Measurements from ENCODE around the gene LIPF.

The LIPF gene

GRCh38 chr10:88693392-88694020 is 29.3 kb downstream of the LIPF start:
- TF ChIP-seq ZNF776 (tag by site-specific recombination; IDR thresholded peaks at IDR 0.05; ENCODE audit: borderline replicate concordance) (no peak), ZNF501 (tag by site-specific recombination; IDR thresholded peaks at IDR 0.05) (no peak), ZFP41 (tag by site-specific recombination; IDR thresholded peaks at IDR 0.05; ENCODE audit: borderline replicate concordance) (no peak), ZNF239 (tag by site-specific recombination; IDR thresholded peaks at IDR 0.05) (no peak), ZNF366 (tag by site-specific recombination; conservative IDR thresholded peaks at IDR 0.05) (no peak), FEZF1 (tag by site-specific recombination; IDR thresholded peaks at IDR 0.05) (no peak), ZNF391 (tag by site-specific recombination; IDR thresholded peaks at IDR 0.05; ENCODE audit: borderline replicate concordance, low read depth) (no peak), ELK4 (IDR thresholded peaks at IDR 0.05; ENCODE audit: borderline replicate concordance, low read depth, low read length) (no peak), ZNF518A (tag by site-specific recombination; conservative IDR thresholded peaks at IDR 0.05; ENCODE audit: low read depth) (no peak), ZEB2 (tag by site-specific recombination; IDR thresholded peaks at IDR 0.05) (no peak), MZF1 (tag by site-specific recombination; IDR thresholded peaks at IDR 0.05; ENCODE audit: borderline replicate concordance) (no peak), ZNF830 (tag by site-specific recombination; IDR thresholded peaks at IDR 0.05; ENCODE audit: low read depth) (no peak), ZNF529 (tag by site-specific recombination; IDR thresholded peaks at IDR 0.05; ENCODE audit: insufficient replicate concordance) (no peak)
- Histone ChIP-seq H3K4me1 (ENCODE audit: control insufficient read depth, insufficient read depth, low read length) (no peaks in the 10 kb centered on the region), H3K27ac (ENCODE audit: extremely low read depth, low read depth, low read length) (no peak overlapping the region), H3K4me3 (ENCODE audit: low read depth, low read length) (no peak overlapping the region), H3K9me3 (ENCODE audit: control insufficient read depth, insufficient read depth, low read depth, low read length) (no peaks in the 10 kb centered on the region), H3K36me3 (ENCODE audit: control insufficient read depth in 2 of 2, insufficient read depth in 1 of 2, low read length in 2 of 2) (no peaks in the 10 kb centered on the region)
- ChIA-PET CTCF (interaction anchor here (0.6 to 1.8 kb wide), 9 partner anchors 10 to 128 kb away, joined by 3 to 4 read pairs (median 3); no protein-coding TSS in a partner anchor), POLR2A (no interaction called here)

- TF ChIP-seq ZNF416 (tag by site-specific recombination; IDR thresholded peaks at IDR 0.05) (no peak), ZNF561 (tag by site-specific recombination; IDR thresholded peaks at IDR 0.05; ENCODE audit: borderline replicate concordance) (no peak), EGR2 (tag by site-specific recombination; IDR thresholded peaks at IDR 0.05; ENCODE audit: low read depth) (peak; percentile 96), ZFHX2 (tag by site-specific recombination; conservative IDR thresholded peaks at IDR 0.05) (peak; percentile 88)
- Histone ChIP-seq H3K9me3 (ENCODE audit: control insufficient read depth, insufficient read depth, low read depth, low read length) (no peaks in the 10 kb centered on the region), H3K4me3 (ENCODE audit: low read depth, low read length) (no peak overlapping the region), H3K36me3 (ENCODE audit: control insufficient read depth in 2 of 2, insufficient read depth in 1 of 2, low read length in 2 of 2) (no peaks in the 10 kb centered on the region), H3K4me1 (ENCODE audit: control insufficient read depth, insufficient read depth, low read length) (peaks cover 10% of the 10 kb centered on the region; the same call in 1 of the 2 replicates), H3K27ac (ENCODE audit: extremely low read depth, low read depth, low read length) (no peak overlapping the region)
- CTCF ChIA-PET = interaction anchor here (0.5 to 1.4 kb wide), 4 partner anchors 9 to 131 kb away, joined by 3 to 4 read pairs (median 4); no protein-coding TSS in a partner anchor
- POLR2A ChIA-PET = no interaction called here
These were observed 38.8 kb downstream of the LIPF start for GRCh38 chr10:88702848-88703597.
